ENCODE data around the gene OVOL2. TPM values are rescaled to one million over a fixed set of nuclear protein-coding genes. Genes with fewer than 3 reads are reported as not detected.
"Not testable (repeated sequence)": the region's sequence is repeated elsewhere in the genome, so short reads cannot be mapped to it uniquely, and the experiment has no call there.

OVOL2 gene
- not detected for total RNA-seq

GRCh38 chr20:18057101-18057993, at the start of gene OVOL2:
OVOL2 (minus strand) TSS chr20:18057916; CDS start chr20:18057634, 282 bp downstream.
- ChIA-PET POLR2A (interaction anchor here (0.6 kb wide), 1 partner anchor 483 kb away, joined by 3 read pairs; no protein-coding TSS in a partner anchor), CTCF (no interaction called here)

- ChIA-PET CTCF (no interaction called here), POLR2A (no interaction called here)
Observed at GRCh38 chr20:18103497-18103896, 45.8 kb upstream of the OVOL2 start.

- CTCF ChIA-PET, result no interaction called here
- POLR2A ChIA-PET, result no interaction called here
Observed at GRCh38 chr20:18101125-18101810, 43.6 kb upstream of the OVOL2 start.

- CTCF ChIA-PET, POLR2A ChIA-PET: not testable (repeated sequence)
Observed at GRCh38 chr20:18100569-18100968, 42.9 kb upstream of the OVOL2 start.

GRCh38 chr20:18094191-18094590, 36.5 kb upstream of the OVOL2 start:
- ChIA-PET POLR2A (no interaction called here), CTCF (no interaction called here)

- ChIA-PET CTCF (no interaction called here), POLR2A (no interaction called here)
Observed at GRCh38 chr20:18093388-18093787, 35.7 kb upstream of the OVOL2 start.

- ChIA-PET POLR2A (no interaction called here), CTCF (no interaction called here)
Observed at GRCh38 chr20:18092890-18093289, 35.2 kb upstream of the OVOL2 start.

- POLR2A ChIA-PET, result no interaction called here
- CTCF ChIA-PET, result no interaction called here
Observed at GRCh38 chr20:18091623-18092022, 33.9 kb upstream of the OVOL2 start.

- POLR2A ChIA-PET, result no interaction called here
- CTCF ChIA-PET, result no interaction called here
Observed at GRCh38 chr20:18090477-18090876, 32.8 kb upstream of the OVOL2 start.

GRCh38 chr20:18090044-18090443, 32.3 kb upstream of the OVOL2 start:
- POLR2A ChIA-PET, result no interaction called here
- CTCF ChIA-PET, result no interaction called here

GRCh38 chr20:18088841-18089240, 31.1 kb upstream of the OVOL2 start:
- POLR2A ChIA-PET, CTCF ChIA-PET: not testable (repeated sequence)

- POLR2A ChIA-PET, CTCF ChIA-PET: not testable (repeated sequence)
Observed at GRCh38 chr20:18088298-18088697, 30.6 kb upstream of the OVOL2 start.

GRCh38 chr20:18087054-18087453, 29.3 kb upstream of the OVOL2 start:
- CTCF ChIA-PET, result no interaction called here
- POLR2A ChIA-PET, result no interaction called here

- CTCF ChIA-PET, POLR2A ChIA-PET: not testable (repeated sequence)
Observed at GRCh38 chr20:18080836-18081235, 23.1 kb upstream of the OVOL2 start.

- CTCF ChIA-PET, result no interaction called here
- POLR2A ChIA-PET, result no interaction called here
Observed at GRCh38 chr20:18079756-18080353, 22.1 kb upstream of the OVOL2 start.

GRCh38 chr20:18077157-18077556, 19.4 kb upstream of the OVOL2 start:
- CTCF ChIA-PET, result no interaction called here
- POLR2A ChIA-PET, result no interaction called here

GRCh38 chr20:18072532-18072931, 14.8 kb upstream of the OVOL2 start:
- ChIA-PET POLR2A (no interaction called here), CTCF (no interaction called here)

- ChIA-PET CTCF (no interaction called here), POLR2A (no interaction called here)
Observed at GRCh38 chr20:18066421-18067333, 9.0 kb upstream of the OVOL2 start.

GRCh38 chr20:18063676-18064075, 6.0 kb upstream of the OVOL2 start:
- CTCF ChIA-PET, result no interaction called here
- POLR2A ChIA-PET, result no interaction called here

- ChIA-PET POLR2A (no interaction called here), CTCF (interaction anchor here (0.6 kb wide), 1 partner anchor 513 kb away, joined by 4 read pairs; no protein-coding TSS in a partner anchor)
Observed at GRCh38 chr20:18059603-18060002, 1.9 kb upstream of the OVOL2 start.
